GM12873 (cell line): Measurements from ENCODE around the gene EXOC4.

Experiments used
- TF ChIP-seq, protein P1 (sequence below): IDR thresholded peaks from 2 replicates; pipeline ENCODE4 v1.5.1; 2012; ENCODE audit warnings: low read depth, mild to moderate bottlenecking, moderate library complexity, low read length, control low read depth; ENCODE audit not compliant: insufficient read depth; ENCODE audit errors: missing control alignments

The EXOC4 gene

DNA sequence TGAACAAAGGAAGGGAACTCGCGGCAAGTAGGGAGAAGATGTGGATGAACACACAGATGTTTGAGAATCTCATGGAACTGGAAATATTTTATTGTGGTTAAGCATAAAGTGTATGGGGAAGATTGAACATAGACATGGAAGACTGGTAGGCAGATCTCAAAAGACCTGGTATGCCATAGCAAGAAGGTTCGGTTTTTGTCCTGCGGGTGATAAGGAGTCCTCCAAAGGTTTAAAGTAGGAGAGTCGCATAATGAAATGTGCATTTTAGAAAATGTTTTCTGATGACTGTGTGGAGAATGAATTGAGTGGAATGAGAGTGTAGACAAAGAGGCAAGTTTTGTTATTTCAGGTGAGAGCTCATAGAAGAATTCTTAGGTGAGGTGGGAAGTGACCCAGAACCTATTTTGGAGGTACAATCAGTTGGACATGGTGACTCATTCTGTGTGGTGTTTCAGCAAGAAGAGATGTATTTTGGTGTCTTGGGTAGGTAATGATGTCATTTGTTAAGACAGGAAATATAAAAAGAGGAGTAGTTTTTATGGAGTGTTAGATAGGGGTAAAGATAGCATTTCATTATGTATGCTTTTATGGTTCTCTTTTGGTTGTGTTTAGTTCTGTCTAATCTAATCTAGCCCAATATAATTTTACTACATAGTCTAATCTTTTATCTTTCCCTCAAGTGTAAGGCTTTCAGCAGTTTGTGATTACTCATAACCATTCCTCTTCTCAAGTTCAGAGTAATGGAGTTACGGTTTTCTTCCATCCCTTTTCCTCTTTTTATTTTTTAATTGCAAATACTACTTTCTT lies 239.2 kb downstream of the EXOC4 start:
- TF ChIP-seq, protein P1, sequence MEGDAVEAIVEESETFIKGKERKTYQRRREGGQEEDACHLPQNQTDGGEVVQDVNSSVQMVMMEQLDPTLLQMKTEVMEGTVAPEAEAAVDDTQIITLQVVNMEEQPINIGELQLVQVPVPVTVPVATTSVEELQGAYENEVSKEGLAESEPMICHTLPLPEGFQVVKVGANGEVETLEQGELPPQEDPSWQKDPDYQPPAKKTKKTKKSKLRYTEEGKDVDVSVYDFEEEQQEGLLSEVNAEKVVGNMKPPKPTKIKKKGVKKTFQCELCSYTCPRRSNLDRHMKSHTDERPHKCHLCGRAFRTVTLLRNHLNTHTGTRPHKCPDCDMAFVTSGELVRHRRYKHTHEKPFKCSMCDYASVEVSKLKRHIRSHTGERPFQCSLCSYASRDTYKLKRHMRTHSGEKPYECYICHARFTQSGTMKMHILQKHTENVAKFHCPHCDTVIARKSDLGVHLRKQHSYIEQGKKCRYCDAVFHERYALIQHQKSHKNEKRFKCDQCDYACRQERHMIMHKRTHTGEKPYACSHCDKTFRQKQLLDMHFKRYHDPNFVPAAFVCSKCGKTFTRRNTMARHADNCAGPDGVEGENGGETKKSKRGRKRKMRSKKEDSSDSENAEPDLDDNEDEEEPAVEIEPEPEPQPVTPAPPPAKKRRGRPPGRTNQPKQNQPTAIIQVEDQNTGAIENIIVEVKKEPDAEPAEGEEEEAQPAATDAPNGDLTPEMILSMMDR = no peak

DNA sequence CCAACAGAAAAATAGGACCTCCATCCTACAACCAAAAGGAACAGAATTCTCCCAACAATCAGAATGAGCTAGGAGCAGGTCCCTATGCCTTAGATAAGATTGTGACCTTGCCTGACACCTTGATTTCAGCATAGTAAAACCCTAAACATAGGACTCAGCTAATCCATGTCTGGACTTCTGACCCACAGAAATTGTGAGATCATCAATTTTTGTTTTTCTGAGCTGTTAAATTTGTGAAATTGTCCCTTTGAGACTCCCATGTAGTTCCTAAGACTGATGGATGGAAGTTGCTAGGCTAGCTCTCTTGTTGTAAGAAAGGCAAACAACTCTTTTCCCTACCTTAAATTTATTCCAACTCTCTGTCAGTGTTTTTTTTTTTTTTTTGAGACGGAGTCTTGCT lies 244.2 kb downstream of the EXOC4 start:
- TF ChIP-seq, protein P1 = no peak

DNA sequence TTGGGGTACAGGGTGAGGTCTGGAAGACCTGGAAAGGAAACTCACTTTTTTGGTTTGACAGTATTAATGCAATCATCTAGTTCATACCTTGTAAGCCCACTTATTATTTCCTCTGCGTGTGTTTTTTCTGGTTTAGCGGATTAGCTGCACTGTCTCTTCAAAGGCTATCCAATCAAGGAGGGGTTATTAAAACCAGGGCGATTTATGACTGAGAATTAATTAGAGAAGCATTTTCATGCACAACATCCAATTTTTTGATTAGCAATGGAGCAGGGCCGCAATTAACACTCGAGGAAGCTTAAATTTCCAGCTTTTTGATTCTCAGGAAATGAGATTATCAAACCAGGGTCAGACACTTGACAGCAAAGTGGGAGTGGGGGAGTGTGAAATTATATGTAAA lies 248.9 kb downstream of the EXOC4 start:
- TF ChIP-seq, protein P1 = no peak

DNA sequence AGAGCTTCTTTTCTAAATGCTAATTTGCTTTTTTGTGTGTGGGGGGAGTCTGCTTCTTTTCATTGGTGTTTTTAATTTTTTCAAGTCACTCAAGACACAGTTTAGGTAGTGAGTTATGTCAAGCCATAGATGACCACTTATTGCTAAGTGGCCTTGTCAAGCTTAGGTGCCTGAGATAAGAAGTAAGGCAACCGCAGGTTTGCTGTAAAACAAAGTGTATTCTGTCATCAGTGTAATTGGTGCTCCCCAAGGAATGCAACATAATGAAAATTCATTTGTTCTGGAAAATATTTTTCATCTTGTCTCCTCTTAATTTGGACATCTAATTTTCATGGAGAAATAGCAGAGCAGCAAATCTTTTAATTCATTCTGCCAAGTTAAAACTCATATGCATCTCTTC lies 249.6 kb downstream of the EXOC4 start:
- TF ChIP-seq, protein P1 = no peak

DNA sequence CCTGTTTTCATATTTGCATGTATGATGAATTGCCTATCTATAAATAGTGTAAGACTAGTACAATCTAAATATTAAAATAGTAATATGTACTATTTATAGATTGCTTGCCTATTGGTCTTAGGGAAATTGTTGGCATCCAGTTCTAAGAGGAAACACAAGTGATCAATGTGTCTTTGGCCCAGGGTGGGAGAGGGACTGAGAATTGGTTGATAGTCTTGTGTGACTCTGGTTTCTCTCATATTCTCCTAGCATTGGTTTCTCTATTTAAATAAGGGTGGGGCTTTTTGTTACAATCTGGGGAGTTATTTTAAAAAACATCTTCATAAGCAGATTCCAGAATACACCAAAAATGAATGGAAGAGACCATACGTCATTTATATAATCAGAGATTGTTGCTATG lies 250.1 kb downstream of the EXOC4 start:
- TF ChIP-seq, protein P1 = no peak

DNA sequence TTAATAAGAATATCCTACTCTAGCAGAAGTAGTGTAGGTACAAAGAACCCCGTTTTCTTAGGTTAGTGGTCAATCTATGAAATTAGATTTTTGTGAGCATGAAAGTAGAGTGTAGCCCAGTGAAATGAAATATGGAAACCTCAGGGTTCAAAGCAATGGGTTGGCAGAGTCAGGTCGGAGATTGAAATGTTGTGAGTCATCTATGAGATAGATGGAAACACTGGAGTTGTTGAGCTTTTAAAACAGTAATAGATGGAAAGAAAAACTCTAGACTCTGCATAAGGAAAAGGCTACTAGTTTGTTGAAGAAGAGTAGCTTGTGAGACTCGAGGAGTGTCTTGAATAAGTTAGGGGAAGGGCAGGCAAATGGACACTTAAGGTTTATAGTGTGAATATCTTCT lies 251.9 kb downstream of the EXOC4 start:
- TF ChIP-seq, protein P1 = no peak

DNA sequence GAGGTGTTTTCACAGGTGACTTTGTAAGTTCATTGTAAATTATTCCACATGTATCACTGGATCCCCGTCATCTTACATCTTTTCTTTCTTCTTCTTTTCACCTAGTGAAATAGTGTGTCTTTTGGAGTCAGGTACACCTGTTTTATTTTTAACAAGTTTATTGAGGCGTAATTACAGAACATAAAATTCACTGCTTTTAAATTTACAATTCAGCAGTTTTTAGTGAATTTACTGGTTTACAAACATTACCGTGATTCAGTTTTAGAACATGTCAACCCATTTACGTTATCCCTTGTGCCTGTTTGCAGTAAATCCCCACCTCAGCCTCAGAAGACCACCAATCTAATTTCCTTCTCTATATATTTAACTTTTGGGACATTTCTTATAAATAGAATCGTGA lies 256.9 kb downstream of the EXOC4 start:
- TF ChIP-seq, protein P1 = no peak
